ENCODE results near the gene ADAMTSL1. TPM values are rescaled to one million over a fixed set of nuclear protein-coding genes. Genes with fewer than 3 reads are reported as not detected.
A peak's percentile ranks its signal among the peaks of the same experiment; 100 is the strongest.

The ADAMTSL1 gene
- polyA plus RNA-seq, 1 experiment: 17.2 TPM

- DNase-seq (ENCODE audit: low read depth): no peak
- CTCF ChIA-PET: interaction anchor here (0.7 to 1.6 kb wide), 3 partner anchors 10 to 539 kb away, joined by 3 to 6 read pairs (median 3); no protein-coding TSS in a partner anchor
- no peaks in the 10 kb centered on the region for H3K36me3 ChIP-seq (ENCODE audit: control insufficient read depth, insufficient read depth, low read length)
- no peak for TF ChIP-seq CTCF (IDR thresholded peaks at IDR 0.05; ENCODE audit: insufficient read depth, low read depth, low read length)
- no peak overlapping the region for H3K4me3 ChIP-seq (ENCODE audit: low read depth, low read length)
- no peaks in the 10 kb centered on the region for H3K27me3 ChIP-seq (ENCODE audit: control insufficient read depth, insufficient read depth, low read length)
- POLR2A ChIA-PET: no interaction called here
These were observed 15.9 kb downstream of the ADAMTSL1 start for GRCh38 chr9:18489861-18490260.

GRCh38 chr9:18490641-18491370 lies 16.9 kb downstream of the ADAMTSL1 start:
- ChIA-PET CTCF (interaction anchor here (0.7 to 2.1 kb wide), 4 partner anchors 9 to 539 kb away, joined by 3 to 6 read pairs (median 4); no protein-coding TSS in a partner anchor), POLR2A (no interaction called here)
- Histone ChIP-seq H3K4me3 (ENCODE audit: low read depth, low read length) (0 out of 2 replicates have a peak overlapping the region, but pooled peaks have one; percentile 0), H3K27me3 (ENCODE audit: control insufficient read depth, insufficient read depth, low read length) (no peaks in the 10 kb centered on the region), H3K36me3 (ENCODE audit: control insufficient read depth, insufficient read depth, low read length) (no peaks in the 10 kb centered on the region)
- DNase-seq (ENCODE audit: low read depth): peak; percentile 92
- TF ChIP-seq CTCF (IDR thresholded peaks at IDR 0.05; ENCODE audit: insufficient read depth, low read depth, low read length): no peak

GRCh38 chr9:18492612-18493011 lies 18.7 kb downstream of the ADAMTSL1 start:
- ChIA-PET CTCF (interaction anchor here (0.7 to 2.1 kb wide), 2 partner anchors 228 to 238 kb away, joined by 3 to 5 read pairs; no protein-coding TSS in a partner anchor), POLR2A (no interaction called here)
- no peaks in the 10 kb centered on the region for H3K36me3 ChIP-seq (ENCODE audit: control insufficient read depth, insufficient read depth, low read length)
- H3K27me3 ChIP-seq (ENCODE audit: control insufficient read depth, insufficient read depth, low read length): no peaks in the 10 kb centered on the region
- DNase-seq (ENCODE audit: low read depth): no peak
- no peak overlapping the region for H3K4me3 ChIP-seq (ENCODE audit: low read depth, low read length)
- no peak for TF ChIP-seq CTCF (IDR thresholded peaks at IDR 0.05; ENCODE audit: insufficient read depth, low read depth, low read length)

GRCh38 chr9:18493451-18493993 lies 19.6 kb downstream of the ADAMTSL1 start:
- Histone ChIP-seq H3K36me3 (ENCODE audit: control insufficient read depth, insufficient read depth, low read length) (no peaks in the 10 kb centered on the region), H3K4me3 (ENCODE audit: low read depth, low read length) (no peak overlapping the region), H3K27me3 (ENCODE audit: control insufficient read depth, insufficient read depth, low read length) (no peaks in the 10 kb centered on the region)
- CTCF ChIA-PET: interaction anchor here (0.6 kb wide), 2 partner anchors 26 to 454 kb away, joined by 3 read pairs; no protein-coding TSS in a partner anchor
- no peak for TF ChIP-seq CTCF (IDR thresholded peaks at IDR 0.05; ENCODE audit: insufficient read depth, low read depth, low read length)
- DNase-seq (ENCODE audit: low read depth): no peak
- POLR2A ChIA-PET: no interaction called here

GRCh38 chr9:18495065-18495464 lies 21.1 kb downstream of the ADAMTSL1 start:
- Histone ChIP-seq H3K27me3 (ENCODE audit: control insufficient read depth, insufficient read depth, low read length) (no peaks in the 10 kb centered on the region), H3K4me3 (ENCODE audit: low read depth, low read length) (no peak overlapping the region), H3K36me3 (ENCODE audit: control insufficient read depth, insufficient read depth, low read length) (no peaks in the 10 kb centered on the region)
- ChIA-PET CTCF (interaction anchor here (0.9 kb wide), 1 partner anchor 534 kb away, joined by 3 read pairs; no protein-coding TSS in a partner anchor), POLR2A (no interaction called here)
- TF ChIP-seq CTCF (IDR thresholded peaks at IDR 0.05; ENCODE audit: insufficient read depth, low read depth, low read length): no peak
- DNase-seq (ENCODE audit: low read depth): no peak
